NCI-H2227 (cell line): Measurements from ENCODE around the gene STAC3.

ENCODE experiments used
- DNase-seq: peaks from one replicate; lab custom pipeline; 2025; ENCODE audit not compliant: unreplicated experiment; lab: John Stamatoyannopoulos, UW

Gene STAC3

GRCh38 chr12:57224278-57224972 lies 26.6 kb downstream of the STAC3 start:
- DNase-seq = no peak

- DNase-seq = no peak
Observed at GRCh38 chr12:57223191-57224165, 27.5 kb downstream of the STAC3 start.

GRCh38 chr12:57222286-57223190 lies 28.4 kb downstream of the STAC3 start:
- no peak for DNase-seq

GRCh38 chr12:57221169-57221917 lies 29.6 kb downstream of the STAC3 start:
- no peak for DNase-seq

GRCh38 chr12:57220770-57221168 lies 30.2 kb downstream of the STAC3 start:
- no peak for DNase-seq

GRCh38 chr12:57219993-57220754 lies 30.8 kb downstream of the STAC3 start:
- DNase-seq = peak; percentile 14

- no peak for DNase-seq
Observed at GRCh38 chr12:57219205-57219992, 31.6 kb downstream of the STAC3 start.

GRCh38 chr12:57218030-57218853 lies 32.7 kb downstream of the STAC3 start:
- no peak for DNase-seq

- DNase-seq = no peak
Observed at GRCh38 chr12:57216921-57217879, 33.8 kb downstream of the STAC3 start.

- DNase-seq = no peak
Observed at GRCh38 chr12:57216014-57216911, 34.7 kb downstream of the STAC3 start, which contains the start of gene NXPH4. NXPH4 (plus strand) TSS chr12:57216794; CDS start chr12:57216970, 176 bp downstream.

GRCh38 chr12:57215668-57216013 lies 35.3 kb downstream of the STAC3 start:
- no peak for DNase-seq

- no peak for DNase-seq
Observed at GRCh38 chr12:57215065-57215464, 35.9 kb downstream of the STAC3 start.

GRCh38 chr12:57214398-57214781 lies 36.6 kb downstream of the STAC3 start:
- peak; percentile 68 for DNase-seq

- DNase-seq = no peak
Observed at GRCh38 chr12:57213763-57214397, 37.1 kb downstream of the STAC3 start.

- DNase-seq = peak; percentile 83
Observed at GRCh38 chr12:57213058-57213715, 37.8 kb downstream of the STAC3 start.
